ENCODE measurements around the gene URB1.

- TF ChIP-seq, protein P1, sequence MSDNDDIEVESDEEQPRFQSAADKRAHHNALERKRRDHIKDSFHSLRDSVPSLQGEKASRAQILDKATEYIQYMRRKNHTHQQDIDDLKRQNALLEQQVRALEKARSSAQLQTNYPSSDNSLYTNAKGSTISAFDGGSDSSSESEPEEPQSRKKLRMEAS (IDR thresholded peaks at IDR 0.05; ENCODE audit: low read depth, low read length): no peak
- TF ChIP-seq CTCF (IDR thresholded peaks at IDR 0.05; ENCODE audit: low read depth, low read length) (no peak), POLR2A (IDR thresholded peaks at IDR 0.05; ENCODE audit: extremely low read depth, insufficient read length) (no peak), MYC (IDR thresholded peaks at IDR 0.05; ENCODE audit: low read depth, low read length) (no peak)
Observed at GRCh38 chr21:32285476-32285875, 107.3 kb downstream of the URB1 start.

All from NB4 (cell line).